Kidney (tissue), 14 donors: ENCODE results near the gene TMED5. TPM values are rescaled to one million over a fixed set of nuclear protein-coding genes. Genes with fewer than 3 reads are reported as not detected.

Experiments used
- DNase-seq, 5 donors: peaks; one replicate each; pipeline ENCODE4 v3.0.0-alpha.2; 2013 to 2020
- FAIRE-seq: peaks from 2 replicates; lab custom pipeline; 2012; peaks lifted over from hg19 to GRCh38; lab: Jason Lieb, UNC
- H3K27ac ChIP-seq, 2 donors: one replicate each; pipeline ENCODE4 v1.7.0; 2013; ENCODE audit warnings: low read depth in 2 of 2, low read length in 2 of 2, inconsistent platforms in 1 of 2
- H3K27me3 ChIP-seq: one replicate; pipeline ENCODE4 v1.7.1; 2013; ENCODE audit warnings: low read length, inconsistent platforms; ENCODE audit not compliant: control insufficient read depth, insufficient read depth
- H3K36me3 ChIP-seq, 3 donors: one replicate each; pipeline versions ENCODE4 v1.7.0 to v1.7.1; 2013; ENCODE audit warnings: low read length in 3 of 3, control low read depth in 1 of 3, inconsistent platforms in 1 of 3; ENCODE audit not compliant: insufficient read depth in 3 of 3, control insufficient read depth in 2 of 3
- H3K4me1 ChIP-seq, 3 donors: one replicate each; pipeline versions ENCODE4 v1.7.0 to v1.7.1; 2013; ENCODE audit warnings: low read length in 3 of 3, inconsistent platforms in 1 of 3, low read depth in 1 of 3; ENCODE audit not compliant: control insufficient read depth in 2 of 3, insufficient read depth in 2 of 3
- H3K4me3 ChIP-seq, 3 donors: one replicate each; pipeline versions ENCODE4 v1.7.0 to v1.8.1; 2013; ENCODE audit warnings: low read length in 3 of 3, control low read depth in 1 of 3, inconsistent platforms in 1 of 3
- H3K9ac ChIP-seq, 3 donors: one replicate each; pipeline versions ENCODE4 v1.7.0 to v1.7.1; 2013; ENCODE audit warnings: low read length in 3 of 3, control low read depth in 1 of 3, inconsistent platforms in 1 of 3
- H3K9me3 ChIP-seq, 3 donors: one replicate each; pipeline versions ENCODE4 v1.7.0 to v1.7.1; 2013; ENCODE audit warnings: low read length in 3 of 3, control low read depth in 1 of 3, inconsistent platforms in 1 of 3; ENCODE audit not compliant: control insufficient read depth in 2 of 3, insufficient read depth in 1 of 3
- CTCF ChIP-seq: IDR thresholded peaks from 3 replicates; pipeline ENCODE4 v1.5.1; 2012; ENCODE audit warnings: mild to moderate bottlenecking, moderate library complexity, borderline replicate concordance; ENCODE audit not compliant: insufficient read depth; ENCODE audit errors: extremely low read depth
- intact Hi-C: fragments of 100-400 bp; cut with DNase I; formaldehyde crosslinking; loops from one replicate; pipeline ENCODE4 v1.11.1; 2022
- polyA plus RNA-seq: library from polyadenylated mRNA; stranded (reverse); fragments of 350-450 nt; fragmentation: Illumina TruSeq; extraction: RNeasy Lipid Tissue Mini Kit (QIAGEN cat#74804); gene quantifications from one replicate; pipeline ENCODE4 v1.2.3, GENCODE V29; 2014; ENCODE audit warnings: low read depth, low replicate concordance; ENCODE audit not compliant: insufficient read depth
- total RNA-seq: library from RNA; stranded (reverse); fragmentation: NEBNext Ultra II Directional; extraction: Animal tissue kit (Norgen Biotek cat#: 25700); gene quantifications from one replicate; pipeline ENCODE4 v1.2.1, GENCODE V29; 2021
- donor health status: control.
- donor health status: control.
- donor health status: control.
- donor health status: control.
- donor health status: control.
- donor health status: DM: yes; HTN: yes; CAD: no.
- donor health status: Normal renal cell carcinoma (clear cell type).

TMED5 gene
- total and polyA plus RNA-seq, 2 donors from 2014 or later = 45.3 to 55.2 TPM

DNA sequence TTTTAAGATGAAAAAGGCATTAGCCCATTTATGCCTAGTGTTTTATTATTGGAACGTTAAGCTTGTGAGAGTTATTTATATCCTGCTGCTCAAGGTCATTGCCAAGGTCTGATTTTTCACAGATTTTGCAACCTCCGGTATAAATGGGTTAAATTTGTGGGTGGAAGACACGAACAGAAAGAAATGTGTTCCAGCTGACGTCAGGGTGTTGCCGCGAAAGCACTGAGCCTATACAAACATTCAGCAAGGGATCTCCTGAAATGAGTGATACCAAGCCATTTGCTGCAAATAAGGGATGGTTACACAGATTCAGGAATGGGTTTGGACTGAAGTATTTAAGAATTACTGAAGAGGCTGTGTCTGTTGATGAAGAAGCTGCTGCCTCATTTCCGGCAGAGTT is 32.2 kb downstream of the TMED5 start:
- FAIRE-seq = no peak
- intact Hi-C loops = no loop called here

GRCh38 chr1:93143769-93144168 is 36.4 kb downstream of the TMED5 start:
- H3K9ac ChIP-seq = no peak overlapping the region
- TF ChIP-seq CTCF = no peak
- intact Hi-C loops = no loop called here
- no peaks in the 10 kb centered on the region for H3K36me3 ChIP-seq
- DNase-seq (no peak), FAIRE-seq (no peak)
- H3K4me1 ChIP-seq = no peaks in the 10 kb centered on the region
- H3K4me3 ChIP-seq = no peak overlapping the region
- H3K27ac ChIP-seq = no peak overlapping the region
- no peaks in the 10 kb centered on the region for H3K9me3 ChIP-seq
- no peaks in the 10 kb centered on the region for H3K27me3 ChIP-seq

More for the DNA sequence above, 32.2 kb downstream of the TMED5 start:
- TF ChIP-seq CTCF = no peak
- no peak overlapping the region for H3K9ac ChIP-seq
- H3K4me1 ChIP-seq = no peaks in the 10 kb centered on the region
- DNase-seq = no peak
- H3K9me3 ChIP-seq = no peaks in the 10 kb centered on the region
- no peak overlapping the region for H3K27ac ChIP-seq
- H3K27me3 ChIP-seq = no peaks in the 10 kb centered on the region
- H3K4me3 ChIP-seq = no peak overlapping the region
- peaks cover 0 to 2% (median 0%) of the 10 kb centered on the region in 3 donors for H3K36me3 ChIP-seq

- intact Hi-C loops = no loop called here
- TF ChIP-seq CTCF = no peak
- Histone ChIP-seq H3K27ac (no peak overlapping the region), H3K9ac (no peak overlapping the region), H3K4me3 (no peak overlapping the region), H3K4me1 (no peaks in the 10 kb centered on the region), H3K27me3 (no peaks in the 10 kb centered on the region), H3K9me3 (no peaks in the 10 kb centered on the region), H3K36me3 (peaks cover 0 to 2% (median 0%) of the 10 kb centered on the region in 3 donors)
- FAIRE-seq = no peak
- no peak for DNase-seq
These were observed 37.1 kb downstream of the TMED5 start for GRCh38 chr1:93143136-93143535.

- FAIRE-seq (no peak), DNase-seq (no peak)
- H3K4me3 ChIP-seq = no peak overlapping the region
- intact Hi-C loops = no loop called here
- H3K27me3 ChIP-seq = no peaks in the 10 kb centered on the region
- TF ChIP-seq CTCF = no peak
- no peak overlapping the region for H3K9ac ChIP-seq
- H3K27ac ChIP-seq = no peak overlapping the region
- no peaks in the 10 kb centered on the region for H3K4me1 ChIP-seq
- no peaks in the 10 kb centered on the region for H3K9me3 ChIP-seq
- H3K36me3 ChIP-seq = peaks cover 0 to 12% (median 3%) of the 10 kb centered on the region in 3 donors
These were observed 38.1 kb downstream of the TMED5 start for GRCh38 chr1:93142161-93142560.
